ENCODE data around the gene ADAM12. TPM values are rescaled to one million over a fixed set of nuclear protein-coding genes. Genes with fewer than 3 reads are reported as not detected.

The ADAM12 gene
- total RNA-seq, 1 donor from 2014 or later: 82.4 TPM

DNA sequence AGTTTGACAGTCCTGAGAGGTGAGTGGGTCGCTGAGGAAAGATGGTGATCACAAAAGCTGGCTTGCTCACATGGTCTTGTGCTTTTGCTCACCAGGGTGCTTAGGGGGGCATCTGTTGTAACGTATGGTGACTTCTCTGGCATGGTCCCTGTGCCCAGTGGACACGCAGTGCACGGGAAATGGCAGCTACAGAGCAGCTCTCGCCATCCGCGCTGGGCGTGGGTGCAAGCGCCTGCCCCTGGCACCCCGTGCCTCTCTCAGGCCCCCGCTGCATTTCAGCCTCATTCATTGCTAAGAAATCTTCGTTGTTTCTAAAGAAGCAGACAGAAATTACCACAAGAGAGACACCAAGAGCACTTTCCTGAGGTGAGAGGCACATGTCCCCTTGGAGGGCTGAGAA, 390.7 kb downstream of the ADAM12 start:
- Mint-ChIP-seq H3K4me3 (no peak overlapping the region), H3K9me3 (no peaks in the 10 kb centered on the region), H3K36me3 (ENCODE audit: low read depth) (peaks cover 2% of the 10 kb centered on the region), H3K4me1 (peaks cover 7% of the 10 kb centered on the region), H3K27me3 (ENCODE audit: low read depth) (no peaks in the 10 kb centered on the region), H3K27ac (ENCODE audit: unreplicated experiment) (peak overlapping the region; percentile 75)
- DNase-seq (ENCODE audit: low read depth, low spot score): no peak
- TF ChIP-seq, protein P1, sequence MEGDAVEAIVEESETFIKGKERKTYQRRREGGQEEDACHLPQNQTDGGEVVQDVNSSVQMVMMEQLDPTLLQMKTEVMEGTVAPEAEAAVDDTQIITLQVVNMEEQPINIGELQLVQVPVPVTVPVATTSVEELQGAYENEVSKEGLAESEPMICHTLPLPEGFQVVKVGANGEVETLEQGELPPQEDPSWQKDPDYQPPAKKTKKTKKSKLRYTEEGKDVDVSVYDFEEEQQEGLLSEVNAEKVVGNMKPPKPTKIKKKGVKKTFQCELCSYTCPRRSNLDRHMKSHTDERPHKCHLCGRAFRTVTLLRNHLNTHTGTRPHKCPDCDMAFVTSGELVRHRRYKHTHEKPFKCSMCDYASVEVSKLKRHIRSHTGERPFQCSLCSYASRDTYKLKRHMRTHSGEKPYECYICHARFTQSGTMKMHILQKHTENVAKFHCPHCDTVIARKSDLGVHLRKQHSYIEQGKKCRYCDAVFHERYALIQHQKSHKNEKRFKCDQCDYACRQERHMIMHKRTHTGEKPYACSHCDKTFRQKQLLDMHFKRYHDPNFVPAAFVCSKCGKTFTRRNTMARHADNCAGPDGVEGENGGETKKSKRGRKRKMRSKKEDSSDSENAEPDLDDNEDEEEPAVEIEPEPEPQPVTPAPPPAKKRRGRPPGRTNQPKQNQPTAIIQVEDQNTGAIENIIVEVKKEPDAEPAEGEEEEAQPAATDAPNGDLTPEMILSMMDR (conservative IDR thresholded peaks at IDR 0.05): no peak

- H3K36me3 Mint-ChIP-seq (ENCODE audit: low read depth): peaks cover 2% of the 10 kb centered on the region
- H3K9me3 Mint-ChIP-seq: no peaks in the 10 kb centered on the region
- TF ChIP-seq, protein P1 (conservative IDR thresholded peaks at IDR 0.05): no peak
- no peaks in the 10 kb centered on the region for H3K27me3 Mint-ChIP-seq (ENCODE audit: low read depth)
- no peak overlapping the region for H3K27ac Mint-ChIP-seq (ENCODE audit: unreplicated experiment)
- H3K4me3 Mint-ChIP-seq: no peak overlapping the region
- DNase-seq (ENCODE audit: low read depth, low spot score): no peak
- H3K4me1 Mint-ChIP-seq: peaks cover 13% of the 10 kb centered on the region
These were observed 392.5 kb downstream of the ADAM12 start for GRCh38 chr10:125995726-125996304.

- Mint-ChIP-seq H3K36me3 (ENCODE audit: low read depth) (peaks cover 2% of the 10 kb centered on the region), H3K4me3 (no peak overlapping the region), H3K27ac (ENCODE audit: unreplicated experiment) (no peak overlapping the region), H3K4me1 (peaks cover 10% of the 10 kb centered on the region), H3K27me3 (ENCODE audit: low read depth) (no peaks in the 10 kb centered on the region), H3K9me3 (no peaks in the 10 kb centered on the region)
- DNase-seq (ENCODE audit: low read depth, low spot score): no peak
- TF ChIP-seq, protein P1 (conservative IDR thresholded peaks at IDR 0.05): no peak
These were observed 393.7 kb downstream of the ADAM12 start for GRCh38 chr10:125994601-125995000.

GRCh38 chr10:125992254-125992653, 396.0 kb downstream of the ADAM12 start:
- peaks cover 1% of the 10 kb centered on the region for H3K36me3 Mint-ChIP-seq (ENCODE audit: low read depth)
- no peak for DNase-seq (ENCODE audit: low read depth, low spot score)
- TF ChIP-seq, protein P1 (conservative IDR thresholded peaks at IDR 0.05): no peak
- H3K4me1 Mint-ChIP-seq: peaks cover 6% of the 10 kb centered on the region
- H3K4me3 Mint-ChIP-seq: no peak overlapping the region
- H3K27ac Mint-ChIP-seq (ENCODE audit: unreplicated experiment): no peak overlapping the region
- no peaks in the 10 kb centered on the region for H3K9me3 Mint-ChIP-seq
- H3K27me3 Mint-ChIP-seq (ENCODE audit: low read depth): no peaks in the 10 kb centered on the region

DNA sequence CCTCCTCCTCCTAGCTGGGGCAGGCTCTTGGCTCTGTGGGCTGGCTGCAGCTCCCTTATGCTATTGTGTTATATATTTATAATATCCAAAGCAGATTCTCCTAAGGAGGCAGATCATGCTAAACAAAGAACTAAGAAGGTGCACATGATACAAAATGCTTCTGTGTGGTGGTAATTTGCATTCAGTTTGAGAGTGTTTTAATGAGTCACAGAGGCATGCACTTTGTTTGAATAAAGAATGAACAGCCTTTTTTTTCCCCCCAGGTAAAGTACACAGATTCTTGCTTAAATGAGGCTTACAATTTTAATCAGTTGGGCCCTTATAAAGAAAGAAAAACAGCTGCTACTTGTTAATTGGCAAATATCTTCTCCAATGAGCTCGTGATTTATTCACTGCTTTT, 396.9 kb downstream of the ADAM12 start:
- TF ChIP-seq, protein P1 (conservative IDR thresholded peaks at IDR 0.05): no peak
- Mint-ChIP-seq H3K4me1 (peaks cover 6% of the 10 kb centered on the region), H3K9me3 (no peaks in the 10 kb centered on the region), H3K4me3 (no peak overlapping the region), H3K27me3 (ENCODE audit: low read depth) (no peaks in the 10 kb centered on the region), H3K36me3 (ENCODE audit: low read depth) (no peaks in the 10 kb centered on the region), H3K27ac (ENCODE audit: unreplicated experiment) (no peak overlapping the region)
- DNase-seq (ENCODE audit: low read depth, low spot score): no peak

Data from neural crest cell (in vitro differentiated cells).